ENCODE data around the gene CSNK2A3. TPM values are rescaled to one million over a fixed set of nuclear protein-coding genes. Genes with fewer than 3 reads are reported as not detected.
"Not testable (repeated sequence)": the region's sequence is repeated elsewhere in the genome, so short reads cannot be mapped to it uniquely, and the experiment has no call there.

Gene CSNK2A3
- total and polyA plus RNA-seq, 2 donors (not counting 1 experiment from before 2014, with no cell fraction given) = 0.15 to 0.32 TPM

GRCh38 chr11:11359611-11360010, 6.6 kb upstream of the CSNK2A3 start:
- H3K79me2 ChIP-seq (ENCODE audit: control insufficient read depth, insufficient read depth, low read length) = no peaks in the 10 kb centered on the region
- no peaks in the 10 kb centered on the region for H4K20me1 ChIP-seq (ENCODE audit: control insufficient read depth, insufficient read depth, low read length, poor library complexity, severe bottlenecking)
- peaks cover 0 to 3% (median 2%) of the 10 kb centered on the region in 4 experiments for H3K27me3 ChIP-seq (replicated peaks in 1 of 4; ENCODE audit: control extremely low read depth in 1 of 4, control insufficient read depth in 3 of 4, insufficient read depth in 4 of 4, low read length in 3 of 4)
- Mint-ChIP-seq H3K27me3 (peaks cover 17% of the 10 kb centered on the region), H3K9me3 (ENCODE audit: insufficient read depth) (no peaks in the 10 kb centered on the region), H3K27ac (no peak overlapping the region), H3K4me3 (no peak overlapping the region), H3K4me1 (no peaks in the 10 kb centered on the region)
- H3K4me1 ChIP-seq (ENCODE audit: control insufficient read depth in 2 of 2, insufficient read depth in 2 of 2, low read length in 2 of 2) = no peaks in the 10 kb centered on the region
- no peaks in the 10 kb centered on the region for H3K9me3 ChIP-seq (ENCODE audit: control extremely low read depth in 1 of 3, control insufficient read depth in 2 of 3, insufficient read depth in 1 of 3, low read length in 2 of 3)
- POLR2A ChIA-PET = no interaction called here
- H3K36me3 ChIP-seq (replicated peaks in 1 of 2; ENCODE audit: control extremely low read depth in 1 of 2, control insufficient read depth in 1 of 2, extremely low read depth in 1 of 2, insufficient read depth in 2 of 2, low read length in 1 of 2) = no peaks in the 10 kb centered on the region
- H3K9ac ChIP-seq (ENCODE audit: low read length) = no peak overlapping the region
- 83% methylated on average over 1 of the region's 3 CpGs for WGBS (ENCODE audit: insufficient coverage)
- intact Hi-C loops (cut with micrococcal nuclease) = no loop called here
- CTCF ChIA-PET = no interaction called here
- DNase-seq = no peak
- no peak overlapping the region for H3K4me2 ChIP-seq (replicated peaks; ENCODE audit: low read depth, low read length, poor library complexity, severe bottlenecking)
- H3K27ac ChIP-seq (ENCODE audit: low read length in 2 of 2) = no peak overlapping the region
- ATAC-seq (ENCODE audit: low read depth) = no peak
- no peak overlapping the region for H2AFZ ChIP-seq (ENCODE audit: insufficient read depth, low read depth, low read length, poor library complexity, severe bottlenecking)
- H3K4me3 ChIP-seq (ENCODE audit: control extremely low read depth in 1 of 5, extremely low read depth in 1 of 5, insufficient read depth in 1 of 5, low read depth in 2 of 5, low read length in 4 of 5) = no peak overlapping the region
- TF ChIP-seq CTCF (IDR thresholded peaks at IDR 0.05) = no peak
- TF ChIP-seq EZH2 (IDR thresholded peaks at IDR 0.05; ENCODE audit: borderline replicate concordance, insufficient read depth, low read depth, low read length, poor library complexity, severe bottlenecking) = no peak

- H2AFZ ChIP-seq (ENCODE audit: insufficient read depth, low read depth, low read length, poor library complexity, severe bottlenecking) = no peak overlapping the region
- TF ChIP-seq EZH2 (IDR thresholded peaks at IDR 0.05; ENCODE audit: borderline replicate concordance, insufficient read depth, low read depth, low read length, poor library complexity, severe bottlenecking) (no peak), CTCF (IDR thresholded peaks at IDR 0.05) (no peak)
- H3K4me2 ChIP-seq (replicated peaks; ENCODE audit: low read depth, low read length, poor library complexity, severe bottlenecking) = no peak overlapping the region
- peaks cover 0 to 3% (median 2%) of the 10 kb centered on the region in 4 experiments for H3K27me3 ChIP-seq (replicated peaks in 1 of 4; ENCODE audit: control extremely low read depth in 1 of 4, control insufficient read depth in 3 of 4, insufficient read depth in 4 of 4, low read length in 3 of 4)
- H3K36me3 ChIP-seq (replicated peaks in 1 of 2; ENCODE audit: control extremely low read depth in 1 of 2, control insufficient read depth in 1 of 2, extremely low read depth in 1 of 2, insufficient read depth in 2 of 2, low read length in 1 of 2) = no peaks in the 10 kb centered on the region
- H3K9me3 ChIP-seq (ENCODE audit: control extremely low read depth in 1 of 3, control insufficient read depth in 2 of 3, insufficient read depth in 1 of 3, low read length in 2 of 3) = no peaks in the 10 kb centered on the region
- DNase-seq (no peak), ATAC-seq (ENCODE audit: low read depth) (no peak)
- H4K20me1 ChIP-seq (ENCODE audit: control insufficient read depth, insufficient read depth, low read length, poor library complexity, severe bottlenecking) = no peaks in the 10 kb centered on the region
- peaks cover 18% of the 10 kb centered on the region for H3K27me3 Mint-ChIP-seq
- H3K4me3 ChIP-seq (ENCODE audit: control extremely low read depth in 1 of 5, extremely low read depth in 1 of 5, insufficient read depth in 1 of 5, low read depth in 2 of 5, low read length in 4 of 5) = no peak overlapping the region
- H3K9me3 Mint-ChIP-seq (ENCODE audit: insufficient read depth) = no peaks in the 10 kb centered on the region
- POLR2A ChIA-PET = no interaction called here
- no peaks in the 10 kb centered on the region for H3K79me2 ChIP-seq (ENCODE audit: control insufficient read depth, insufficient read depth, low read length)
- intact Hi-C loops (cut with micrococcal nuclease) = no loop called here
- no peaks in the 10 kb centered on the region for H3K4me1 ChIP-seq (ENCODE audit: control insufficient read depth in 2 of 2, insufficient read depth in 2 of 2, low read length in 2 of 2)
- H3K4me3 Mint-ChIP-seq = no peak overlapping the region
- no peak overlapping the region for H3K27ac ChIP-seq (ENCODE audit: low read length in 2 of 2)
- WGBS (ENCODE audit: insufficient coverage) = 81% methylated on average over 9 of the region's 9 CpGs
- CTCF ChIA-PET = no interaction called here
- no peaks in the 10 kb centered on the region for H3K4me1 Mint-ChIP-seq
- no peak overlapping the region for H3K27ac Mint-ChIP-seq
- no peak overlapping the region for H3K9ac ChIP-seq (ENCODE audit: low read length)
These were observed 3.8 kb upstream of the CSNK2A3 start for GRCh38 chr11:11356842-11357241.

DNA sequence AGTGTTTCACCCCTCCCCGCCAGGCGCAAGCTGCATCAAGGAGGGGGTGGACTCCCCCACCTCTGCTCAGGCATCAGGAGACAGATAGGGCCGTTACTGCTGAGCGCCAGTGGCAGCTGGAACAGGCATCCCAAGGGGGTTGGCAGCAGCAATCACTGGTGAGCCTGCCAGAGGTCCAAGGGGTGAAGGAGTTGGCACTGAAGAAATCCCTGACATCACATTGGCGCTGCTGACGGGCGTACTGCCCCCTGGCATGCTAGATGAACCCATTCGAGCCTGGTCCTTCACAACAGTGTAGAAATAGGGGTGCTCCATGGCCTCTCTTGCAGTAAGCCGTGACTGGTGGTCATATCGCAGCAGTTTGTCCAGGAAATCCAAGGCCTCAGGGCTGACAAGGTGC, 1.2 kb downstream of the CSNK2A3 start:
- H3K27ac ChIP-seq (ENCODE audit: low read length in 2 of 2); DNase-seq; H3K27ac Mint-ChIP-seq; CTCF ChIA-PET; H3K4me2 ChIP-seq (replicated peaks; ENCODE audit: low read depth, low read length, poor library complexity, severe bottlenecking); intact Hi-C loops (cut with micrococcal nuclease); H3K9ac ChIP-seq (ENCODE audit: low read length); H3K9me3 Mint-ChIP-seq (ENCODE audit: insufficient read depth); H3K4me3 Mint-ChIP-seq; H3K4me1 ChIP-seq (ENCODE audit: control insufficient read depth in 2 of 2, insufficient read depth in 2 of 2, low read length in 2 of 2); H3K27me3 ChIP-seq (replicated peaks in 1 of 4; ENCODE audit: control extremely low read depth in 1 of 4, control insufficient read depth in 3 of 4, insufficient read depth in 4 of 4, low read length in 3 of 4); H3K79me2 ChIP-seq (ENCODE audit: control insufficient read depth, insufficient read depth, low read length); H4K20me1 ChIP-seq (ENCODE audit: control insufficient read depth, insufficient read depth, low read length, poor library complexity, severe bottlenecking); H3K4me1 Mint-ChIP-seq; H3K9me3 ChIP-seq (ENCODE audit: control extremely low read depth in 1 of 3, control insufficient read depth in 2 of 3, insufficient read depth in 1 of 3, low read length in 2 of 3); ATAC-seq (ENCODE audit: low read depth); H2AFZ ChIP-seq (ENCODE audit: insufficient read depth, low read depth, low read length, poor library complexity, severe bottlenecking); POLR2A ChIA-PET; H3K4me3 ChIP-seq (ENCODE audit: control extremely low read depth in 1 of 5, extremely low read depth in 1 of 5, insufficient read depth in 1 of 5, low read depth in 2 of 5, low read length in 4 of 5); H3K36me3 ChIP-seq (replicated peaks in 1 of 2; ENCODE audit: control extremely low read depth in 1 of 2, control insufficient read depth in 1 of 2, extremely low read depth in 1 of 2, insufficient read depth in 2 of 2, low read length in 1 of 2): not testable (repeated sequence)
- H3K27me3 Mint-ChIP-seq = peaks cover 11% of the 10 kb centered on the region
- 80% methylated on average over 8 of the region's 10 CpGs for WGBS (ENCODE audit: insufficient coverage)

All from B cell (primary cell).